SU-DHL-6 (cell line): ENCODE results near the gene KERA.

ENCODE experiments used
- H2AFZ ChIP-seq: fragments of 200-600 bp; sonication (generic); 2 replicates; pipeline ENCODE4 v1.6.1; 2014; ENCODE audit warnings: low read depth, mild to moderate bottlenecking, moderate library complexity, mixed read lengths, antibody characterized with exemption, low read length; ENCODE audit not compliant: severe bottlenecking
- H3F3A ChIP-seq: fragments of 200-600 bp; shearing (Covaris generic); 2 replicates; pipeline ENCODE4 v1.6.0; 2016; ENCODE audit warnings: antibody characterized with exemption, mild to moderate bottlenecking; ENCODE audit not compliant: insufficient read depth
- H3K27ac ChIP-seq: fragments of 200-600 bp; sonication (generic); 2 replicates; pipeline ENCODE4 v1.5.1; 2016; ENCODE audit warnings: low read depth, mild to moderate bottlenecking, low read length, moderate library complexity, mixed read lengths
- H3K27me3 ChIP-seq: fragments of 200-600 bp; sonication (generic), shearing (Covaris generic); 2 replicates; pipeline ENCODE4 v1.6.0; 2014; ENCODE audit warnings: mild to moderate bottlenecking, low read length
- H3K36me3 ChIP-seq: fragments of 200-600 bp; sonication (generic); 2 replicates; pipeline ENCODE4 v1.6.1; 2014; ENCODE audit warnings: mild to moderate bottlenecking, low read length, mixed read lengths
- H3K4me2 ChIP-seq: fragments of 300-600, 200-600 bp; shearing (Covaris generic), sonication (generic); 2 replicates; pipeline ENCODE4 v1.6.0; 2014; ENCODE audit warnings: low read length, low read depth, mild to moderate bottlenecking; ENCODE audit not compliant: poor library complexity, severe bottlenecking
- H3K4me3 ChIP-seq: fragments of 200-600 bp; sonication (generic); 2 replicates; pipeline ENCODE4 v1.5.1; 2014; ENCODE audit warnings: antibody characterized with exemption, low read length, mild to moderate bottlenecking, mixed read lengths; ENCODE audit not compliant: insufficient read depth, poor library complexity, severe bottlenecking
- H3K79me2 ChIP-seq: fragments of 200-600 bp; sonication (generic); 2 replicates; pipeline ENCODE4 v1.6.1; 2014; ENCODE audit warnings: mild to moderate bottlenecking, low read length, moderate library complexity; ENCODE audit not compliant: insufficient read depth
- H3K9ac ChIP-seq: fragments of 200-600 bp; sonication (generic); 2 replicates; pipeline ENCODE4 v1.7.0; 2014; ENCODE audit warnings: mild to moderate bottlenecking, low read length
- H3K9me2 ChIP-seq: fragments of 200-600 bp; sonication (generic); replicated peaks from 2 replicates; pipeline ENCODE4 v1.6.1; 2014; ENCODE audit warnings: low read length; ENCODE audit not compliant: insufficient read depth
- H3K9me3 ChIP-seq: fragments of 200-600 bp; sonication (generic); 2 replicates; pipeline ENCODE4 v1.6.1; 2014; ENCODE audit warnings: low read length, mixed read lengths; ENCODE audit not compliant: insufficient read depth
- H4K20me1 ChIP-seq: fragments of 200-600 bp; sonication (generic); 2 replicates; pipeline ENCODE4 v1.6.1; 2014; ENCODE audit warnings: low read depth, mild to moderate bottlenecking, antibody characterized with exemption, low read length, moderate library complexity, mixed read lengths
- EZH2phosphoT487 ChIP-seq: fragments of 200-600 bp; sonication (generic), shearing (Covaris generic); conservative IDR thresholded peaks from 2 replicates; pipeline ENCODE4 v1.6.1; 2018; ENCODE audit warnings: mild to moderate bottlenecking, antibody characterized with exemption, low read length, moderate library complexity, mixed read lengths
- TF ChIP-seq, protein P1 (sequence below): fragments of 200-600 bp; sonication (generic); IDR thresholded peaks from one replicate; pipeline ENCODE4 v1.5.1; 2017; ENCODE audit warnings: antibody characterized with exemption, mild to moderate bottlenecking, low read length, moderate library complexity; ENCODE audit not compliant: insufficient read depth, poor library complexity, severe bottlenecking

KERA gene

DNA sequence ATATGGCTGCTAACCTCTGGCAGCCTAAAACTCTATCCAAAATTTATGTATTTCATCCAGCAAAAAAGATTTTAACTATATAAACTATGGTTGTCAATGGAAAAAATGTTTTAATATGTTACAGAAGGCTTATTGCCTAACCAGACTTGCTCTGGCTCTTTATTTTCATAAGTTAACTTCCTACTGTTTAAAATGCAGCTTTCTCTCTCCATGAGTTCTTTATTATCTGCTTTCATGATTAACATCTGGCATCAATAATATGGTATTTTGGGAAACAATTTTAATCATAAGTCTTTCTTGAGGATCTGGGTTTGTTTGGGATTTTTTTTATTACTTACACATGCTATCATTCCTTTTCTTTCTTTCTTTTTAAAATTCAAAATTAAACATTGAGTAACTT is 20.5 kb downstream of the KERA start:
- TF ChIP-seq, protein P1, sequence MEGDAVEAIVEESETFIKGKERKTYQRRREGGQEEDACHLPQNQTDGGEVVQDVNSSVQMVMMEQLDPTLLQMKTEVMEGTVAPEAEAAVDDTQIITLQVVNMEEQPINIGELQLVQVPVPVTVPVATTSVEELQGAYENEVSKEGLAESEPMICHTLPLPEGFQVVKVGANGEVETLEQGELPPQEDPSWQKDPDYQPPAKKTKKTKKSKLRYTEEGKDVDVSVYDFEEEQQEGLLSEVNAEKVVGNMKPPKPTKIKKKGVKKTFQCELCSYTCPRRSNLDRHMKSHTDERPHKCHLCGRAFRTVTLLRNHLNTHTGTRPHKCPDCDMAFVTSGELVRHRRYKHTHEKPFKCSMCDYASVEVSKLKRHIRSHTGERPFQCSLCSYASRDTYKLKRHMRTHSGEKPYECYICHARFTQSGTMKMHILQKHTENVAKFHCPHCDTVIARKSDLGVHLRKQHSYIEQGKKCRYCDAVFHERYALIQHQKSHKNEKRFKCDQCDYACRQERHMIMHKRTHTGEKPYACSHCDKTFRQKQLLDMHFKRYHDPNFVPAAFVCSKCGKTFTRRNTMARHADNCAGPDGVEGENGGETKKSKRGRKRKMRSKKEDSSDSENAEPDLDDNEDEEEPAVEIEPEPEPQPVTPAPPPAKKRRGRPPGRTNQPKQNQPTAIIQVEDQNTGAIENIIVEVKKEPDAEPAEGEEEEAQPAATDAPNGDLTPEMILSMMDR = no peak
- no peak for TF ChIP-seq EZH2phosphoT487
- H3K27ac ChIP-seq = no peak overlapping the region
- H3K36me3 ChIP-seq = no peaks in the 10 kb centered on the region
- H3K4me3 ChIP-seq = no peak overlapping the region
- no peak overlapping the region for H3K9ac ChIP-seq
- no peaks in the 10 kb centered on the region for H4K20me1 ChIP-seq
- H2AFZ ChIP-seq = no peak overlapping the region
- H3K9me2 ChIP-seq = no peaks in the 10 kb centered on the region
- no peaks in the 10 kb centered on the region for H3F3A ChIP-seq
- H3K4me2 ChIP-seq = no peak overlapping the region
- H3K27me3 ChIP-seq = no peaks in the 10 kb centered on the region
- H3K79me2 ChIP-seq = no peaks in the 10 kb centered on the region
- H3K9me3 ChIP-seq = no peaks in the 10 kb centered on the region

DNA sequence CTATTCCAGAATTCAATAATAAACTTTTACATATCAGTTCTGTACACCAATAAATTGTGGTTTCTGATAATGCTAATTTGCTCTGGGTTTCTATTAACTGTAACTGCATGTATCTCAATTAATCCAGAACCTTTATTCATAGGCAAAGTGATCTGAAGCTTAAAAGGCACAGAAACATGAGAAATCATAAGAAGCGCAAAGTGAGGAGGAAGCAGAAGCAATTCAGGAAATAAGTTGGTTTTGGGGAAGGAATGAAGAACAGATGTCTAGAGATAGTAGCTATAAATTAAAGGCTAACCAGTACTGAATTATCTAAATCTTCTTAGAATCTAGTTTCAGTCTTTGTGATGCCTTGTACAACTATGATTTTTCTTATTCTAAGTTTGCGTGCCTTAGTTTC is 24.6 kb downstream of the KERA start:
- Histone ChIP-seq H2AFZ (no peak overlapping the region), H3K79me2 (no peaks in the 10 kb centered on the region), H3K4me3 (no peak overlapping the region), H3K9me2 (no peaks in the 10 kb centered on the region), H3F3A (no peaks in the 10 kb centered on the region), H3K27me3 (no peaks in the 10 kb centered on the region), H3K36me3 (no peaks in the 10 kb centered on the region), H3K4me2 (no peak overlapping the region), H3K27ac (no peak overlapping the region), H3K9me3 (no peaks in the 10 kb centered on the region), H4K20me1 (no peaks in the 10 kb centered on the region), H3K9ac (no peak overlapping the region)
- no peak for TF ChIP-seq EZH2phosphoT487
- TF ChIP-seq, protein P1 = no peak

DNA sequence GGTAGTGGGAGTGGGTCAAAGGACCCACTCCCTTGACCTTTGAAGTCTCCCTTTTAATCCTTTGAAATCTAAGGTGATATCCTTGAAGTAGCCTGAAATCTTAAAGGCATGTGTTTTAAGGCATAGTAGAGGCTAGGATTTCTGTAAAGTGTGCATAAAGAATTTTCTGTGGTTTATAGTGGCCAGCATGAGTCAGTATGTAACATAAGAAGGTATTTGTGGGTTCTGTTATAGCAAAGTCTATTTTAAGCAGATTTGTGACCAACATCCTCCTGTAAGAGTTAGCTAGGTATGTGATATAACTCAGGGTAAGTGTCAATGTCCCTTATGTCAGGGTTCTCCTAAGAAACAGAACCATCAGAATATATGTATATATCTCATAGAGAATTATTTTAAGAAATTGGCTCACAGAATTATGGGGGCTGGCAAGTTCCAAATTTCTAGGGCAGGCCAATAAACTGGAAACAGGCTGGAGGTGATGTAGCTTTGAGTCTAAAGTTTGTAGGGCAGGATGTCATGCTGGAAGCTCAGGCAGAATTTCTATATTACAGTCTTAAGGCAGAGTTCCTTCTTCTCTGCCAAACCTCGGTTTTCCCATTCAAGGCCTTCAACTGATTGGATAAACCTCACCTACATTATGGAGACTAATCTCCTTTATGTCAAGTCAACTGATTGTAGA is 34.4 kb downstream of the KERA start:
- H3K9ac ChIP-seq = no peak overlapping the region
- H3K79me2 ChIP-seq = no peaks in the 10 kb centered on the region
- H3K4me3 ChIP-seq = no peak overlapping the region
- no peak overlapping the region for H2AFZ ChIP-seq
- H3K27me3 ChIP-seq = no peaks in the 10 kb centered on the region
- no peak overlapping the region for H3K4me2 ChIP-seq
- TF ChIP-seq, protein P1 = no peak
- TF ChIP-seq EZH2phosphoT487 = no peak
- no peak overlapping the region for H3K27ac ChIP-seq
- H3K9me2 ChIP-seq = no peaks in the 10 kb centered on the region
- H3K36me3 ChIP-seq = no peaks in the 10 kb centered on the region
- H3F3A ChIP-seq = no peaks in the 10 kb centered on the region
- no peaks in the 10 kb centered on the region for H3K9me3 ChIP-seq
- no peaks in the 10 kb centered on the region for H4K20me1 ChIP-seq
